Fibroblast of the conjunctiva (primary cell): ENCODE data around the gene VCP.
"Not testable (repeated sequence)": the region's sequence is repeated elsewhere in the genome, so short reads cannot be mapped to it uniquely, and the experiment has no call there.

Experiments
- DNase-seq: peaks from one replicate; pipeline ENCODE4 v3.0.0-alpha.2; 2010; ENCODE audit warnings: low read depth

VCP gene

DNA sequence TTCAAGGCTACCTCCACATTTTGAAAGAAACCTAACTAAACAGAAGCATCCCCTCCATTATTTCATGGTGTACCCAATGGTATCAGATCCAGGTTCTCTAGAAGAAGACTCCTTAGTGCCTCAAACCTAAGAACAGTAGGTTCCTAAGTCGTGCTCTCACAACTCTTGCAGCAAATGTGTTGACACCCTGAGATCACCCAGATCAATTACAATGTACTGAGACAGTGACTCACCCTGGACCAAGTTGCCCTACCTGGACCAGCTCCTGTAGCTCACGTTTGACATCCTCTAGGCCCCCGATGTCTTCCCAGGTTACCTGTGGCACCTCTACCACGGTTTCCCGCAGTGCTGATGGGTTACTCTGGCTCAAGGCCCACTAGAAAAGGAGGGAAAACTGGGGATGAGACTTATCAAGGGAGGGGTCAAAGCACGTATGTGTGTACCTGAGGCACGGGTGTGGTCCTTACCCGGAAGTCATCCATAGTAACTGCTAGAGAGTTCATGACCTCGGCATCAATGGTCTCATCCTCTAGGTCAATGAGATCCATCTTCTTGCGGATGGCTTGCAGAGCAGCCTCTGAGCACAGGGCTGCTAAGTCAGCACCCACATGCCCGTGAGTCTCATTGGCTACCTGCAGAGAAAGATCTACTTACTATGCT, 11.7 kb downstream of the VCP start:
- no peak for DNase-seq

DNA sequence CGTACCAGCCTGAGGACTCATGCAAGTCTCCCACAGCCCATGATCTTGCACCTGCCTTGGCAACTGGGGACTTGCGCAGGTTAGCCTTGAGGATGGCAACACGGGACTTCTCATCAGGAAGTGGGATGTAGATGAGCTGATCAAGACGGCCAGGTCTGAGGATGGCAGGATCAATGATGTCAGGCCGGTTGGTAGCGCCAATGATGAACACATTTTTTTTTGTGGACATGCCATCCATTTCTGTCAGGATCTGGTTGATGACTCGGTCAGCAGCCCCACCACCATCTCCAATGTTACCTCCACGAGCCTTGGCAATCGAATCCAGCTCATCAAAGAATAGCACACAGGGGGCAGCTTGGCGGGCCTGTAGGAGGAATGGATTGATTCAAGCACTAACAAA, 13.0 kb downstream of the VCP start:
- DNase-seq = no peak

DNA sequence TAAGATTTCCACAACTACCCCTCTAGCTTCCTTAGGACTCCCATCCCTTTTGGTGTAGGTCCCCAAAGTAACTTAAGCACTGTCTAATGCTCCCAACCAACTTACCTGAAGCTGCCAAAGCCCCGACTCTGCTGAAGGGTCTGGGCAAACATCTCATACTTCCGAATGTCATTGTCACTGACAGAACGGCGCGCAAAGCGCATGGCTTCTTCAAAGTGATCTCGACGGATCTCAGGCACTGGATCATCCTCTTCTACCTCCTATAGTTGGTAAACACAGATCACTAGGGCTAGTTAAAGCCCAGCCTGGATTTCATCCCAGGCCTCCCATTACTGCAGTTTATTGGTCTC, 15.2 kb downstream of the VCP start:
- DNase-seq = no peak

DNA sequence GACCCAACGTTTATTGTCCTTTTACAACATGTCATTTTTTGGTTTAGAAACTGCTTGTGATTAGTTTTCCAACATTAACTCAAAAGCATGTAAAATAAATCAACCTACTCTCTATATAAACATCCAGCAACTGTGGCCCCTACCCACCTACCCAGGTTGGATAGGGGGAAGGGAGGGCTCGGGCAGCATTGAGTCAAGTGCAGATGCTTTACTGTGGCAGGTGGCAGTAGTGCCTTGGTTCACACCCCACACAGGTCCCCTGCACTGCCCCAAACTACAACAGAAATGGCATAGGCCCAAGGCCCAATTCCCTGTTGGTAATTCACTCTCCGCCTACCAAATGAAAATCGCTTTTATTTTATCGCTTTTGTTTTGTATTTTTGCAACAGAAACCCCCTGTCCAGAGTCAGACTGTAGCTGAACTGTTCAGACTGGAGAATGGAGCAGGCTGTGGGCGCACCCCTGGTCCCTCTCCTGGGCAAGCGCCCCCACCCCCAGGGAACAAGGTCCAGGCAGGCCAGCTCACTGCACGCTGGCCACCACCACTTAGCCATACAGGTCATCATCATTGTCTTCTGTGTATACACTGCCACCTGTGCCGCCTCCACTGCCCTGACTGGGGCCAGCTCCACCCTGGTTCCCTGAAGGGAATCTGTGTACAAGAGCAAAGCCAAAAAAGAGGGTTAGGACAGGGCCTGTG, 15.7 kb downstream of the VCP start:
- DNase-seq = no peak

DNA sequence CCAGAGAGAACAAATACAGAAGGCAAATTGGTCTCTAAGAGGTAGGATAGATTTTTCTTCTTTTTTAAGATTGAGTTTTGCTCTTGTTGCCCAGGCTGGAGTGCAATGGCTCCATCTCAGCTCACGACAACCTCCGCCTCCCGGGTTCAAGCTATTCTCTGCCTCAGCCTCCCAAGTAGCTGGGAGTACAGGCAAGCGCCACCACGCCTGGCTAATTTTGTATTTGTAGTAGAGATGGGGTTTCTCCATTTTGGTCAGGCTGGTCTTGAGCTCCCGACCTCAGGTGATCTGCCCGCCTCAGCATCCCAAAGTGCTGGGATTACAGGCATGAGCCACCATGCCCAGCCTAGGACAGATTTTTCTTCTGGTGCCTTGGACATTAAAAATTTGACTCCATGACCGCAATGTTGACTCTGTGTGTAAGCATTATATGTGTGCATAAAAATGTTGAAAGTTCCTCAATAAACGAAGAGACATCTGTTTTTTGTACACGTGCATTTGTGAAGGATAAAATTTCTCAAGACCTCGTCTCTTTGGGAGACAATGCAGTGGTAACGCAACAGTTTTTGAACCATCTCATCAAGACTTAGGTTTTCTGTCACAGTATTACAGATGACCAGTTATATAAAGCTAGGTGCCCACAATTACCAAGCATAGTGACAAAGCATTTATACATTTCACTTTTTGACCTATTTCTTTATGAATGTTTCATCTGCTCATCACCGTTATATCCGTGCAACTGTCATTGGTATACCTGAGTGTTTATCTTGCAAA, 17.4 kb downstream of the VCP start:
- no peak for DNase-seq

DNA sequence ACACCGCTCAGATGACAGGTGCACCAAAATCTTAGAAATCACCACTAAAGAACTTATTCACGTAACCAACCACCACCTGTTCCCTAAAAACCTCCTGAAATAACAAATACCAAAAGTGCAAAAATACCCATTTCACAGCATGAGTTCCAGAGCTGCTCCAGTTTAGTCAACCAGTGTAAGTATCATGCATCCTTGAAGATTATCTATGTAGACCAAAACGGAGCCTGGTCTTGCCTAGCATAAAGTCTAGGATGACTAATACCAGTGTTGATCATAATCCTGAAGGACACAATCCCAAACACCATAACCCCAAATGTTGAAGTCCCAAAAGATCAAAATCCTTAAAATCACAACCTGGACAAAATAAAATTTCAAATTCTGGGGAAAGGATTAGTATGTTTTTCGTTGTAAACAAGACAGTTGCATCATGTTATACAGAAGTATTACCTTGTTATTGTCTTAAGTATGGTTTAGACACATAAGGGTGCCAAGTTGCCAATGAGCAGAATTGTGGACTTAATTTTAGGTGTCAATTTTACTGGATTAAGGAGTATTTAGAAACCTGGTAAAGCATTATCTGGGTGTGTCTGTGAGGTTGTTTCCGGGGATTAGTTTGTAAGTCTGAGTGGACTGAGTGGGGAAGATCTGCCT, 18.1 kb downstream of the VCP start:
- DNase-seq = no peak

DNA sequence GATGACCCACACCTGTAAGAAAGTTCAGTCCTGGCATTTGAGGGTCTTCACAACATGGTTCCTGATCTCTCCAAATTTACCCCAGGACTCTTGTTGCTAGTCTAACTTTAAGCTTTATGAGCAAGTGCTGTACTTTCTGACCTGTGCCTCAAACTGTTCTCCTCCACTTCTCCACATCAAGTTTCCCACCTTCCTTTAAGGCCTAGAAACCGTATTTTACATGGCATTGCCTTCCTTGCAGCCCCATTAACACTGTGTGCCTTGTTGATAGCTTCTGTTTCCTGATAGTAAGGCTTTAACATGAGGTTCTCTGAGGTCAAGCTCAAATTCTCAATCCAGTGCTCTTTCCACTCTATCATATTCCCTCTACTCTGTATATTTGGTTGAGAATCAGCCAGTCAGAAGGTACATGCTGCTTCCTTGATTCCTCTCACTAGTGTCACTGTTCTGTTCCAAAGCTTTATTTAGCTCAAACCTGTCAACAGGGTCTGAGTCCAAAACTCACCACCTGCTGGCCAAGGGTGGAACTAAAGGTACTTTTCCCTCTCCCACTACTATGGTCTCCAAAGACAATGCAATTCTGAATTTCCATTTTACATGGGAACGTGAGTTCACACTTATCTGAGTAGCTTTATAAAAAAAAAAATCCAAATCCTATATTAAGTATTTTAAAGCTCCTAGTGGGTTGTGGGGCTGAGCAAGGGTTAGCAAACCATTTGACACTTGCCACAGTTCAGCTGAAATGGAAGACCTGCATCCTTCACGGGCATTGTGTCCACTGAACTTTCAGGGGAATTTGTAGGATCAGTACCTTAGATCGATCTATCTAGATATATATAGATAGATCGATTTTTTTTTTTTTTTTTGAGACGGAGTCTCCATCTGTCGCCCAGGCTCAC, 21.1 kb downstream of the VCP start:
- peak; percentile 12 for DNase-seq

DNA sequence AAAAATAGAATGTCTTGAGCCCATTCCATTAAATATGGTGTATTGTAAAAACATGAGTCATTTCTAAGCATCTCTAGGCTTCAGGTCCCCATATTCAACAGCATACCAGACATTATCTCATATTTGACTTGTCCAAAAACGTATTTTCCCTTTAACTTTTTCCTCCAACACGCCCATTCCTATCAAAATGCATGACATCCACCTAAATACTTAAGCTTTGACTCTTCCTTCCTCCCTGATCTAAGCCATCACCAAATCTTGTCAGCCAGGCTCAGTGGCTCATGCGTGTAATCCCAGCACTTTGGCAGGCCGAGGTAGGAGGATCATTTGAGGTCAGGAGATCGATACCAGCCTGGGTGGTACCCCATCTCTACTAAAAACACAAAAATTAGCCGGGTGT, 23.9 kb downstream of the VCP start:
- DNase-seq = no peak

DNA sequence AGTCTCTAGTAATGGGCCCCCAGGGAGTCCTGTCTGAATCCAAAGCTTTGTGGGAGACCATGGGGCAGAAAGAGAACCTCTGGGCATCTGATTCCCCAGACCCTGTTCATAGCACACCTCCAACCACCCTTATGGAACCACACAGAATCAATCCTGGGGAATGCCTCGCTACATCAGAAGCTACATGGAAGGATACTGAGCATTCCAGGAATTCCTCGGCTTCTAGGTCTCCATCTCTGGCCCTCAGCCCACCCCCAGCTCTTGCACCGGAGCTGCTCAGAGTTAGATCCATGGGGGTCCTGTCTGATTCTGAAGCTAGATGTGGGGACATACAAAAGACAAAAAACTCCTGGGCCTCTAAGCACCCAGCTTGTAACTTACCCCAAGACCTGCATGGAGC, 28.4 kb downstream of the VCP start:
- DNase-seq = no peak

DNA sequence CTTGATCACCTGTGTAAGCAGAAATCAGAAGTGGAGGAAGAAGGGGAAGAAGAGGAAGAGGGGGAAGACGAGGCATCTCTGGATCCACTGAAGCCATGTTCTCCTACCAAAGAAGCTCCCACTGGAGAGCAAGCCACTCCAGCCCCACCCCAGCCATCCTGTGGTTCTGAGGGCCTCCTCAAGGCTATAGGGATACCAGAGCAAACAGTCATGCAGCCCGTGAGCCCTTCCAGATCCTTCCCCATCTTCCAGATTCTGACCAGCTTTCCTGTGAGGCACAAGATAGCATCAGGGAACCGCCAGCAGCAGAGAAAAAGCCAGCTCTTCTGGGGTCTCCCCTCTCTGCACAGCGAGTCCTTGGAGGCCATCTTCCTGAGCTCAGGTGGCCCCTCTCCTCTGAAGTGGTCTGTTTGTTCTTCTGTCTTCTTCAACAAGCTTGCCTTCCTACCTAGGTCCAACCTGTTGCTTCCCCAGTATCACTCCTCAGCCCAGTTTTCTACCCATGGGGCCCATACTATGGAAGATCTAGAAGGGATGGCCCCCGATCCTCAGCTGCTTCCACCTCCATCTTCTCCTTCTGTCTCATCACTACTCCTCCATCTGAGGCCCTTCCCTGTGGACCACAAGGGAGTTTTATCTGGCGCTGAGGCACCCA, 29.4 kb downstream of the VCP start:
- DNase-seq = no peak

DNA sequence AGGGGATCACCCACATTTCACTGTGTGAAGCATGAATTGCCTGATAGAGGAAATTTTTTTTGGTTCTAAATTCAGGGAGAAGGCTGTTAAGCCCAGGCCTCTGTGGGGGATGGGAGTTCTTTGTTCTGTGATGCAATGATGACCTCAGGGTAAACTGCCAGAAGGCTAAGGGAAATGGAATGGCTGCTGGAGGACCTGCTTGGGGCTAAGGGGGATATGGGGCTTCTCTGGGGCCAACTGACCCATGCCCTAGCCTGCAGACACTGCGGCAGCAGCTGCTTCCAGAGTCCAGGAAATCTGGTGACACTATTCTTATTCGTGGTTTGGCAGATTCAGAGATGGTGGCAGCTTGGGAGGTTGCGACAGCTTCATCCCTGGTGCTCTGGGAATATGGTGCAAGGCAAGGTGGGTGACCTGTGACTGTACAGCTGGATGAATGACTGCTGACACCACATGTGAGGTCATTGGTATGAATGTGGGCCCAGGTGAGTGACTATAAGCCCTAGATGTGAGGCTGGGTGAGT, 30.3 kb downstream of the VCP start:
- DNase-seq = no peak

DNA sequence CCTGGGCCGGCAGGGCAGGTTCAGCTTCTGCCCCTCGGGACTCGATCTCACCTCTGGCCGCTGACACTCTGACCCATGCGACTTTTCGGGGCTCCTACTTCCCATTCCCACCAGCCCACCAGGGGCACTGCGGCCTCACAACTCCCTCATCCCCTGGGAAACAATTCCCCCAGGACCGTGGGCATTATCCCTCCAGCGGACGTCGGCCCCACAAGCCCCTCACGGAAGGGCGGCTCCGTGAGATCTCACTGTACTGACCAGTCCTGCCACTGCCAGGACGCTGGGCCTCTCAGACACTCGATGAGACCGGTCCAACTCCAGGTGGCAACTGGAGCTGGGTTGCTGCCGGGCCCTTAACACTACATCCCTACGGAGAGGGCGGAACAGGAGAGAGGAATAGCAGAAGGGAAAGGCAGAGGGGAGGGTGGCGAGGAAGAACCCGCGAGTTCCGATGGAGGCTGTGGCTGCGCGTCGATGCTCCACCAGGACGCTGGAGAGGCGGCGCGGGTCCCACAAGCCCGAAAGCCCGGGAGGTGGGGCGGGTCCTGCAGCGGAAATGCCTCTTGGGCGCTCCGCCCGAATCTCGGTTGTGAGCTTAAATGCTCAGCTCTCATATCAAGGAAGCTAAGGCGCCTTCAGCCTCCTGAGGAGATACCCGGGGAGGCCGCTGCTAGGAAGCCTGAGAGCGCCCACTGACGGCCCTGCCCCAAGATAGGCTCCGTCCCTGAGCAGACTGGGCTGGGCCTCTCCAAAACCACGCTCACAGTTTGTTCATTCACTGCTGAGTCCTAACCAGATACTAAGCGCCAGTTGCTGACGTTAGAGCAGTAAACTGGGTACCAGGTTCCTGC, 36.3 kb downstream of the VCP start:
- DNase-seq = peak; percentile 43

DNA sequence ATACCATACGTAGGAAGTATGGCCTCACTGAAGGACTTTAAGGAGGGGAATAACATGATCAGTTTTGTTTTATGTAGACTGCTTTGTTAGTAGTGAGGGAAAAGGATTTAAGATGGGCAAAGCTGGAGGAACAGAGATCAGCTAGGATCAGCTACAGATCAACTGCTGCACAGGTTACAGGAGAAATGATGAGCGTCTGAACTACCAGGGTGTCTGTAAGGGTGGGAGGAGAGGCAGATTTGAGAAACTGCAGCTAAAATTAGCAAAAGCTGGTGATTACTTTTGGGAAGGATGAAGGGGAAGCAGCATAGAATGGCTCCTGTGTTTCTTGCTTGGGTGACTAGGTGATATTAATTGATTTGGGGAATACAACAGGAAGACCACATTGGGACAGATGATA, 39.3 kb downstream of the VCP start:
- no peak for DNase-seq

DNA sequence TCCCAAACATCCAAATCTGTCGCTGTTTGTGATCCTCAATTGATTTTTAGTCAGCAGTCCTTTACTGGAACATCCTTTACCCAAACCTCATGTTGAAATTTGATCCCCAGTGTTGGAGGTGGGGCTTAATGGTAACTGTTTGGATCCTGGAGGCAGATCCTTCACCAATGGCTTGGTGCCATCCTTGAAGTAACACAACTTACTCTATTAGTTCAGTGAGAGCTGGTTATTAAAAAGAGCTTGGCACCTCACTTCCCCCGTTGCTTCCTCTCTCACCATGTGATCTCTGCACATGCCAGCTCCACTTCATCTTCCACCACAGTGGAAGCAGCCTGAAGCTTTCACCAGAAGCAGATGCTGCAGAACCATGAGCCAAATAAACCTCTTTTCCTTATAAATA, 42.6 kb downstream of the VCP start:
- DNase-seq = no peak

DNA sequence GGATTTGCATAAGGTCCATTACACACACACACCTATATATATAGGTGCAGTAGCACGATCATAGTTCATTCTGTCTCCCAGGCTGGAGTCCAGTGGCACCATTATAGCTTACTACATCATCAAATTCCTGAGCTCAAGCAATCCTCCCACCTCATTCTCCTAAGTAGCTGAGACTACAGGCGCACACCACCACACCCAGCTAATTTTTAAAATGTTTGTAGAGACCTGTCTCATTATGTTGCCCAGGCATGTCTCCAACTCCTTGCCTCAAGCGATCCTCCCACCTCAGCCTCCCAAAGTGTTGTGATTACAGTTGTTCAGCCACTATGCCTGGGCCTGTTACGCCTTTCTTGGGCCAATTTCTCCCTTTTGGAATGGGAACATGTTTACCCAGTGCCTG, 43.2 kb downstream of the VCP start:
- no peak for DNase-seq

DNA sequence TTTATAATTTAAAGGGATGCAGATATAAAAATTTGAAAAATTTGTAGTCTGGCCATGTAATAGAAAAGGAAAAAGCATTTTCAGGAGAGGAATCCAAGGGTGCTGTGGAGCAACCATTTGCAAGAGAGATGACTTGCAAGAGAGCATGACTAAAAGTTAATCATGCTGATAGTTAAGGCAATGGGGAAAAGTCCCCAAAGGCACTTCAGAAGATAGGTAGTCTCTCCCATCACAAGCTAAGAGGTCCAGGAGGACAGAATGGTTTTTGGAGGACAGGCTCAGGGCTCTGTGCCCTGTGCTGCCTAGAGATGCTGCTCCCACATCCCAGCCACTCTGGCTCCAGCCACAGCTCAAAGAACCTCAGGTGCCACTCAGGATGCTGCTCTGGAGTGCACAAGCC, 44.1 kb downstream of the VCP start:
- no peak for DNase-seq

DNA sequence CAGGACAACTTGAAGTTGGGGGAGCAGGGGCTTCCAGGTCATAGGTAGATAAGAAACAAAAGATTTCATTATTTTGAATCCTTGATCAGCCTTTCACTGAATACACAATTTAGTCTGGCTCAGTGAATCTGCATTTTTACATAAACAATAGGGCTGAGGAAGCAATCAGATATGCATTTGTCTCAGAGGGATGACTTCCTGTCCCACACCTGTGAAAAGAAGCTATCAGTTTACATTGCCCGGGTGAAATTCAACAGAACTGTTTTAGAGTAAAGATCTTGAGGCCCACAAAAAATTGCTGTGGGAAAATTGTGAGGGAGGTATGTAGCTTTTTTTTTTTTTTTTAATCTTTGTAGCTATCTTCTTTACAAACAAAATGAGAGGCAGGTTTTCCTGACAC, 44.6 kb downstream of the VCP start:
- no peak for DNase-seq

DNA sequence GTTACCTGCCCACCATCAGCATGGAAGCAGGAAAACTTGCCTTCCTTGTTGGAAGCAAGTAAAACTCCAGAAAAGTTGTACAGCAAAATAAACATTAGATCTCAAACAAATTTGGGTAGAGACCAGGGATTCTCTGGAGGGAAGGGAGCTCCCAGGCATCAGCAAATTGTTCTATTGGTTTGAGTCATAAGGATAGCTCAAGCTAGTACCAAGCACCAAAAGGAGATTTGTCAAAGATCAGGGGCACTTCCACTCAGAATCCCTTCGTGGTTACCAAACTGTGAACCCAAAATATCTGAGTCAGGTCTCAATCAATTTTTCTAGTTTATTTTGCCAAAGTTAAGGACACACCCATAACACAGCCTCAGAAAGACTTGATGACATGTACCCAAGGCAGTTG, 45.1 kb downstream of the VCP start:
- DNase-seq = no peak

DNA sequence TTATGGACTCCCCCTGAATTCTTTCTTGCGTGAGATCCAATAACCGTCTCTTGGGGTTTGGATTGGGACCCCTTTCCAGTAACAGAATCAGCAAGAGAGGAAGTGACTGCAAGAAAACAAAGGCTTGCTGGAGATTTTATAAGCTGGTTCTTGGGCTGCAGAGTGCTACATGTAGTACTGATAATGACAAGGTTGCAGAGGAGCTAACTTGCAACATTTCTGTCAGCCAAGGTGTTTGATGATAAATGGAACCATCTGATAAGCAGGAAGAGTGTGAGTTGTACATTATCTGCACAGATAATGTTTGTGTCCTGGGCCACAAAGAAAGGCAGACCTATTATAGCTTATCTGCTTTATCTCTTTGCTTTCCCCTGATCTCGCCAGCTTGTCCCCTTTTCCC, 45.8 kb downstream of the VCP start:
- DNase-seq = no peak

DNA sequence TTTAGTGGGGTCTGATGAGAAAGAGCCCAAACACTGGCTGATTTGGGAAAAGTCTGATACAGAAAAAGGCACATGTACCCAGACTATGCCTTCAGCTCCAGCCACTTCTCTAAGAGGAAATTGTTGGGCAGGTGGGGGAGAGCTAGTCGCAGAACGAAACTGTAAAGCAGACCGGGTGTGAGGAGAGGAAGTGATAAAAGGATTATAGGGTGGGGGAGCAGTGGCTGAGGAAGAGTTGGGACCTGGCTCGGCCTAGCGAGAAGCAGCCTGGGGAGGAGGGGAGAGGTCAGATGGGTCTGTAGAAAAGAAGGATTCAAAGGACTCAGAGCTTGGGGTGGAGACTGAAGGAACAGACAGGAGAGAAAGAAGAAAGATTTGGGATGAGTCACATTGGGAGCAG, 49.0 kb downstream of the VCP start:
- DNase-seq = not testable (repeated sequence)
